Hepatocyte (in vitro differentiated cells): Measurements from ENCODE around the gene NEIL3. TPM values are rescaled to one million over a fixed set of nuclear protein-coding genes. Genes with fewer than 3 reads are reported as not detected.

Experiments used
- DNase-seq: peaks from one replicate; pipeline ENCODE4 v3.0.0-alpha.2; 2016; ENCODE audit warnings: low spot score
- H2AFZ ChIP-seq: fragments of 200-600 bp; sonication (generic); 2 replicates; pipeline ENCODE4 v1.6.0; 2016; ENCODE audit warnings: antibody characterized with exemption, mild to moderate bottlenecking
- H3K27ac ChIP-seq: fragments of 200-600 bp; sonication (generic); 2 replicates; pipeline ENCODE4 v1.5.1; 2016; ENCODE audit warnings: mild to moderate bottlenecking
- H3K27me3 ChIP-seq: fragments of 200-600 bp; sonication (generic); 2 replicates; pipeline ENCODE4 v1.6.1; 2016
- H3K36me3 ChIP-seq: fragments of 200-600 bp; sonication (generic); replicated peaks from 2 replicates; pipeline ENCODE4 v1.5.1; 2016; ENCODE audit warnings: low read depth; ENCODE audit not compliant: insufficient read depth
- H3K4me1 ChIP-seq: fragments of 200-600 bp; sonication (generic); 2 replicates; pipeline ENCODE4 v1.5.1; 2016; ENCODE audit warnings: mild to moderate bottlenecking, moderate library complexity; ENCODE audit not compliant: insufficient read depth
- H3K4me2 ChIP-seq: fragments of 200-600 bp; sonication (generic); 2 replicates; pipeline ENCODE4 v1.6.0; 2016
- H3K4me3 ChIP-seq: fragments of 200-600 bp; sonication (generic); 2 replicates; pipeline ENCODE4 v1.5.1; 2016; ENCODE audit warnings: mild to moderate bottlenecking
- H3K79me2 ChIP-seq: fragments of 200-600 bp; sonication (generic); 2 replicates; pipeline ENCODE4 v1.6.0; 2017; ENCODE audit warnings: mild to moderate bottlenecking
- H3K9me2 ChIP-seq: fragments of 200-600 bp; sonication (generic); replicated peaks from 2 replicates; pipeline ENCODE4 v1.6.0; 2017; ENCODE audit warnings: mild to moderate bottlenecking; ENCODE audit not compliant: insufficient read depth
- H3K9me3 ChIP-seq: fragments of 200-600 bp; sonication (generic); 2 replicates; pipeline ENCODE4 v1.5.1; 2016; ENCODE audit warnings: low read depth, mild to moderate bottlenecking
- H4K20me1 ChIP-seq: fragments of 200-600 bp; sonication (generic); 2 replicates; pipeline ENCODE4 v1.6.0; 2016; ENCODE audit warnings: mild to moderate bottlenecking; ENCODE audit not compliant: insufficient read depth, poor library complexity, severe bottlenecking
- CTCF ChIP-seq: fragments of 200-600 bp; sonication (generic); IDR thresholded peaks from 2 replicates; pipeline ENCODE4 v1.5.1; 2016; ENCODE audit warnings: antibody characterized with exemption, mild to moderate bottlenecking; ENCODE audit not compliant: poor library complexity
- EZH2 ChIP-seq: fragments of 200-600 bp; sonication (generic); IDR thresholded peaks from 2 replicates; pipeline ENCODE4 v1.6.1; 2016; ENCODE audit warnings: antibody characterized with exemption, mild to moderate bottlenecking, borderline replicate concordance
- EZH2phosphoT487 ChIP-seq: fragments of 200-600 bp; sonication (generic); IDR thresholded peaks from one replicate; pipeline ENCODE4 v1.6.1; 2018; ENCODE audit warnings: antibody characterized with exemption, mild to moderate bottlenecking, low read depth, moderate library complexity; ENCODE audit not compliant: unreplicated experiment, severe bottlenecking
- WGBS: methylation state at CpG from one replicate; pipeline ENCODE4 v1.1.6; 2016; ENCODE audit warnings: low lambda C conversion rate; ENCODE audit errors: missing lambda C conversion rate; 5-methylcytosine and 5-hydroxymethylcytosine counted together
- polyA plus RNA-seq: library from polyadenylated mRNA; unstranded; fragments of >200 nt; fragmentation: Nextera tagmentation; extraction: Ambion mirVana; gene quantifications from 2 replicates; pipeline ENCODE4 v1.2.1, GENCODE V29; 2016
- total RNA-seq: library from RNA; depleted of rRNA; stranded (reverse); fragments of >200 nt; gene quantifications from 2 replicates; pipeline ENCODE4 v1.2.3, GENCODE V29; 2014

NEIL3 gene
- total and polyA plus RNA-seq, 2 experiments from 2014 or later: 0.87 to 2.0 TPM

- Histone ChIP-seq H3K4me1 (no peaks in the 10 kb centered on the region), H4K20me1 (no peaks in the 10 kb centered on the region), H3K4me2 (no peak overlapping the region), H3K36me3 (no peaks in the 10 kb centered on the region), H3K9me3 (no peaks in the 10 kb centered on the region), H3K27ac (no peak overlapping the region), H3K9me2 (no peaks in the 10 kb centered on the region), H2AFZ (no peak overlapping the region), H3K79me2 (no peaks in the 10 kb centered on the region), H3K4me3 (no peak overlapping the region), H3K27me3 (no peaks in the 10 kb centered on the region)
- no peak for DNase-seq
- WGBS: 77% methylated on average over 2 of the region's 2 CpGs
- TF ChIP-seq EZH2 (no peak), EZH2phosphoT487 (no peak), CTCF (no peak)
Observed at GRCh38 chr4:177376024-177376423, 66.3 kb downstream of the NEIL3 start.

- Histone ChIP-seq H2AFZ (no peak overlapping the region), H3K4me2 (no peak overlapping the region), H3K4me3 (no peak overlapping the region), H3K79me2 (no peaks in the 10 kb centered on the region), H3K4me1 (no peaks in the 10 kb centered on the region), H3K36me3 (no peaks in the 10 kb centered on the region), H3K9me3 (no peaks in the 10 kb centered on the region), H3K9me2 (no peaks in the 10 kb centered on the region), H4K20me1 (no peaks in the 10 kb centered on the region), H3K27ac (no peak overlapping the region), H3K27me3 (no peaks in the 10 kb centered on the region)
- 83% methylated on average over 19 of the region's 19 CpGs for WGBS
- TF ChIP-seq CTCF: peak; percentile 42
- TF ChIP-seq EZH2phosphoT487: no peak
- peak; percentile 48 for DNase-seq
Observed at GRCh38 chr4:177380730-177381287, 71.1 kb downstream of the NEIL3 start.

- H3K9me3 ChIP-seq: no peaks in the 10 kb centered on the region
- no peak overlapping the region for H2AFZ ChIP-seq
- H3K27ac ChIP-seq: no peak overlapping the region
- WGBS: 98% methylated on average over 13 of the region's 13 CpGs
- H3K4me2 ChIP-seq: no peak overlapping the region
- H3K36me3 ChIP-seq: no peaks in the 10 kb centered on the region
- H3K4me1 ChIP-seq: no peaks in the 10 kb centered on the region
- no peak for DNase-seq
- no peaks in the 10 kb centered on the region for H4K20me1 ChIP-seq
- H3K27me3 ChIP-seq: no peaks in the 10 kb centered on the region
- no peak overlapping the region for H3K4me3 ChIP-seq
- no peaks in the 10 kb centered on the region for H3K9me2 ChIP-seq
- no peaks in the 10 kb centered on the region for H3K79me2 ChIP-seq
- no peak for TF ChIP-seq EZH2
- no peak for TF ChIP-seq EZH2phosphoT487
- no peak for TF ChIP-seq CTCF
Observed at GRCh38 chr4:177381762-177382310, 72.2 kb downstream of the NEIL3 start.
